HG02884 (cell line): ENCODE measurements around the gene JAML.

Experiments
- ATAC-seq: cut with Tn5 transposase; IDR thresholded peaks from one replicate; pipeline ENCODE4 v1.9.1; 2021; ENCODE audit warnings: mild to moderate bottlenecking, moderate library complexity; ENCODE audit not compliant: unreplicated experiment

The JAML gene

GRCh38 chr11:118170231-118170630, 54.6 kb downstream of the JAML start:
- ATAC-seq, result no peak

DNA sequence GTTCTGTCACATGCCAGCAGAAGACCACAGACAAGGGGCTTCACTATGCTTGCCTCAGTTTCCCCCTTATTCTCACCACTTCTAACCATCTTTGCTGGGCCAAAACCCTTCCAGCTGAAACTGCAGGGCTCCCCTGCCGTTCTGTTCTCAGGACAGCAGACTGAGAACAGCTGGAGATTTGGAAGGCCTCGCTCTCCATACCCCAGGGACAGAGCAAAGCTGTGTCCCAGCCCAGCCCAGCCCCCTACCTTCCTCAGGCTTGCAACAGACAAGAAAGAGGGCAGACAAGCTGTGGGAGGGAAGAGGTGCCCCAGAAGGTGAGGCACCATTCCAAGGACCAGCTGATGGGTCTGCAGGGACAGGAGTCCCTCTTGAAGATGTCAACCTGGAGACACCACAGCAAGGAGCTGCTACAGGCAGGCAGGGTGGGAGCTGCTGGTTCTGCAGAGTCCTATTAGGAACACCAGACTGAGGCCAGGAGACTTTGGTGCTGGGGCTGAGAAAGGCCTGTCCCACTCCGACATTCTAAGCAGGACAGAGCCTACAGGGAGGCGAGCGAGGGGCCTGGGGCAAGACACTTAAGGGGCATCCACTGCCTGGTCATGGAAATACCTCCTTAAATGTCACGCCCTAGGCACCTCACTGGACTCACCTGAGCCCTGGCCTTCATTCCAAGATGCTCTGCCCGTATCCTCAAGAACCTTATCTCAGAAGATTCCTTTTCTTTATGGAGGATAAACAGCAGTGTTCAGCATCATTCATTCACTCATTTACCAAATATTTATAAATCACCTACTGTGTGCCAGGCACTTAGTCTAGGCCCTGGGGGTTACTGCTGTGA, 55.3 kb downstream of the JAML start:
- no peak for ATAC-seq

- ATAC-seq, result no peak
These were observed 56.1 kb downstream of the JAML start for GRCh38 chr11:118168751-118169150.

DNA sequence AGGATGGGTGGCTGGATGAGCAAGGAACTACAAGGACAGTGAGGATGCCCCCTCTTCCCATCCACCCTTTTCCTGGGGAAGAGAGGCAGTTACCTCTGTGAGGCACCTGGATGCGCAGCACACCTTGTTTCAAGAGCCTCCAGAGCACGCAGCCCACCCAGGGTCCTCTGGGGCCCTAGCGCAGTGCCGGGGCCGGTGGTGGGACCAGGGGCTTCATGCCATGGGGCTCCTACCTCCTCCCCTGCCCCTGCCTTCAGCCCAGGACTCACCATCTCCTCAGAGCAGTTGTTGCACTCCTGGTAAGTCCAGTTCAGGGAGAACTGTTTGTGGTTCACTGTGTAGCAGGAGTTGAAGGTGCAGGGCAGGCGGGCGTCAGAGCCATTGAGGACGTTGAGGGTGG, 56.5 kb downstream of the JAML start:
- ATAC-seq, result no peak

DNA sequence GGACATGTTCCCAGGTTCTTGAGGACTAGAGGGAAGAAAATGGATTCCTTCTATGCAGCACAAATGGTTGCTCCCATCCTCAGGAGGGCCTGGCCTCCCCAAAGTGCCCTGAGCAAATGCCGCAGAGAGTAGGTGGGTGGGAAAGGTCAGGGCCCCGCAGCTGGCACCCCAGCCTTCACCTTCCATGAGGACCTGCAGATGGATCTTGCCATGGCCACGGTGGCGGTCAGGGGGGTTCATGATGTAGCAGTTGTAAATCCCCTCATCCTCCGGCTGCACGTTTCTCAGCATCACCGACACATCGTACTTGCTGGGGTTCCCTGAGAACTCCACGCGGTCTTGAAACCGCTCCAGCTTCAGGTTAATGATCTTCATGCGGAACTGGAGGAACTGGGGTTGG, 56.9 kb downstream of the JAML start:
- no peak for ATAC-seq

DNA sequence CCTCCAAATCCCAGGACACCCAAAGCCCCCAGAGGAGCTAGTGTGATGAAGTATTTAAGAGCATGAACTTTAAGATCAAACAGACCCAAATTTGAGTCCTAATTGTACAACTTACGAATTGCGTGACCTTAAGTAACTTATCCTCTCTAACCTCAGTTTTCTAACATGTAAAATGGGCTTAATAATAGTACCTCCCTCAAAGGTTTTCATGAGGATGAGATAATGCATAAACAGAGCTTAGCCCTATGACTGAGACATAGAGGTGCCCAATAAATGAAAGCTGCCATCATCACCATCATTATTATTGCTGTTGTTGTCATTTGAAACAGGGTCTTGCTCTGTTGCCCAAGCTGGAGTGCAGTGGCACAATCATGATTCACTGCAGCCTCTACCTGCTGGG, 57.6 kb downstream of the JAML start:
- ATAC-seq, result no peak

GRCh38 chr11:118166641-118167040, 58.2 kb downstream of the JAML start:
- ATAC-seq, result no peak

- no peak for ATAC-seq
These were observed 59.9 kb downstream of the JAML start for GRCh38 chr11:118164885-118165284.

- no peak for ATAC-seq
These were observed 61.3 kb downstream of the JAML start for GRCh38 chr11:118163494-118163893.

- ATAC-seq, result no peak
These were observed 62.0 kb downstream of the JAML start for GRCh38 chr11:118162846-118163245.

DNA sequence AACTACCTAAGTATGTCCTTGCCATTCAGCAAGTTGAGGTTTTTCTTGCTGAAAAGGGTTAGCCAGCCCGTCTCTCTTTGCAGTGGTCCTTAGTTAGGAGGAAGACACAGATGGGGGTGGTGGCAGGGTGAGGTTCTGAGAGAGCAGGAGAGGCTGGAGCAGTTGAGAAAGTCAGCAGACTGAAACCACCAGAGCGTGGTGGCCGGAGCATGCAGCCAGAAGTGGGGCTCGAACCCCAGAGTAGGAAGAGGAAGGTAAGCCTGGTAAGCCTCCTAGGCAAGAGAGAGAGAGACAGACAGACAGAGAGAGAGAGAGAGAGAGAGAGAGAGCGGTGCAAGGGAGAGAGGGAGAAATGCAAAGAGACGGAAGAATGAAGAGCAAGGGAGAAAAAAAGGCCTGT, 63.0 kb downstream of the JAML start:
- ATAC-seq, result no peak

GRCh38 chr11:118157186-118157895, 67.5 kb downstream of the JAML start:
- ATAC-seq, result no peak

GRCh38 chr11:118156531-118157185, 68.2 kb downstream of the JAML start:
- no peak for ATAC-seq

- ATAC-seq, result no peak
These were observed 68.9 kb downstream of the JAML start for GRCh38 chr11:118155776-118156530.

DNA sequence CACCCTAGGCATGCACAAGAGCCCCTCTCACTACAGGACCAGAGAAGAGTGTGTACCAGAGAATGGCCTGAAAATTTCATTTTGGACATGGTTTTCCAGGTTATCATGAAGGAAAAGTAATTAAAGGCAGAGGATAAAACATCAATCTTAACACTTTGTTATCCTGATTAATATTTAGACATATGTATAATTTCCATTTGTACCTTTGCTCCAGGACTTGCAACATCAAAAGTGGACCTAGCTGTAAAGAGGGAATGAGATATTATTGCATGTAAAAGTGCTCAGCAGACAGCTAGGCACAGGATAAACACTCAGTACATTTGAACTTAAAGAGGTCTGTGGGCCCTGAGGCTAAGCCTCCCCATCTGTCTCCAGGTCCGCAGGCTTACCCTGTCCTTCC, 70.2 kb downstream of the JAML start:
- no peak for ATAC-seq

GRCh38 chr11:118153976-118154375, 70.8 kb downstream of the JAML start:
- ATAC-seq, result no peak

GRCh38 chr11:118153516-118153915, 71.3 kb downstream of the JAML start:
- no peak for ATAC-seq

- ATAC-seq, result no peak
These were observed 72.0 kb downstream of the JAML start, which contains the start of gene SCN4B for GRCh38 chr11:118152552-118153471. TSS of gene SCN4B (minus strand) at chr11:118152823. CDS start at chr11:118152673, 150 bp downstream.

DNA sequence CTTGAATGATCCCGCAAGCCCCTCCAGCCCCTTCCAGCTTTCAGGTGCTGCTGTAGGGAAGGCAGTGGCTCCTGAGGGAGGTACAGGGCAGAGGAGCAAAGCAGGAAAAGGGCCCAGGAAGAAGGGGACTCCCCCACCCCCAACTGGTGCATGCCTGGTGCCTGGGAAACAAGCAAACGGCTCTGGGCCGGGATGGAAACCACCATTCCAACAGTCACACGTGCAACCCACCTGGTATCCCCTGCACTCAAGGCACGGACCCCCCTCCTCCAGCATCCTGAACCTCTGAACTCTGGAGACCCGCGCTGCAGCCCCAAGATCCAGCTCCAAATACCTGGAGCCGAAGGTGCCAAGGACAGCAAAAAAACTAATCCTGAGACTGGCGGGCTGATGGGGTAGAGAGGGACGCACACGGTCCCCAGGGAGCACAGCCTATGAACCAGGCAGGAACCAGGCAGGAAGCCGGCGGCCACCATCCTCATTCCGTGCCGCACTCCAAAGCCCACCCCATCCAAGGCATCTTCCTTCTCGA, 72.7 kb downstream of the JAML start:
- no peak for ATAC-seq

DNA sequence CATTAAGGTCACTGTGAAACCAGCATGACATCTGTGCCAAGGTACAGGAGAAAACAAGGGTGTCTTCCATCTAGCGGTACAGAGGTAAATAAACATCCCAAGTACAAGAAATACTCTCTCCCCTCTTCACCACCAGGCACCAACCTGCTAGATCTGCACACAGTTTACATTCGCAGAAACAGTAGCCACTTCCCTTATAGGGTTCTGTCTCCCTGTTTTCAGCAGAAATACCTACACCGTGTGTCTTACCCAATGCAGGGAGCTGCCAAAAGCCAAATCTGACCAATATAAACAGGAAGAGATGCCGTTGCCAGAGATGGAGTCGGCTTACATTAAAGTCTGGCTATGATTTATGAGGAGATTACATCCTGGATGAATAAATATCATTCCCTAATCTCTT, 73.4 kb downstream of the JAML start:
- no peak for ATAC-seq
